ENCODE data around the gene HIGD2B.

The HIGD2B gene

GRCh38 chr15:72698938-72699337 is 13.0 kb upstream of the HIGD2B start:
- no peak for TF ChIP-seq CTCF (conservative IDR thresholded peaks at IDR 0.05; ENCODE audit: low read depth, low read length)
- no peak for DNase-seq (ENCODE audit: low read depth)
- H3K4me3 ChIP-seq (ENCODE audit: low read length) = no peak overlapping the region

- TF ChIP-seq CTCF (conservative IDR thresholded peaks at IDR 0.05; ENCODE audit: low read depth, low read length) = no peak
- no peak overlapping the region for H3K4me3 ChIP-seq (ENCODE audit: low read length)
- DNase-seq (ENCODE audit: low read depth) = no peak
Observed at GRCh38 chr15:72690938-72691337, 5.0 kb upstream of the HIGD2B start.

GRCh38 chr15:72688697-72689096 is 2.7 kb upstream of the HIGD2B start:
- DNase-seq (ENCODE audit: low read depth) = no peak
- no peak for TF ChIP-seq CTCF (conservative IDR thresholded peaks at IDR 0.05; ENCODE audit: low read depth, low read length)
- H3K4me3 ChIP-seq (ENCODE audit: low read length) = no peak overlapping the region

- H3K4me3 ChIP-seq (ENCODE audit: low read length) = peak overlapping the region; percentile 81
- no peak for DNase-seq (ENCODE audit: low read depth)
Observed at GRCh38 chr15:72685301-72685924, 569 bp downstream of the HIGD2B start.

GRCh38 chr15:72682772-72683171 is 3.2 kb downstream of the HIGD2B start:
- no peak for TF ChIP-seq CTCF (conservative IDR thresholded peaks at IDR 0.05; ENCODE audit: low read depth, low read length)
- H3K4me3 ChIP-seq (ENCODE audit: low read length) = no peak overlapping the region
- DNase-seq (ENCODE audit: low read depth) = no peak

More at GRCh38 chr15:72685301-72685924, 569 bp downstream of the HIGD2B start:
- no peak for TF ChIP-seq CTCF (conservative IDR thresholded peaks at IDR 0.05; ENCODE audit: low read depth, low read length)

- TF ChIP-seq CTCF (conservative IDR thresholded peaks at IDR 0.05; ENCODE audit: low read depth, low read length) = no peak
- no peak overlapping the region for H3K4me3 ChIP-seq (ENCODE audit: low read length)
- no peak for DNase-seq (ENCODE audit: low read depth)
Observed at GRCh38 chr15:72680931-72681330, 5.1 kb downstream of the HIGD2B start.

- no peak for TF ChIP-seq CTCF (conservative IDR thresholded peaks at IDR 0.05; ENCODE audit: low read depth, low read length)
- DNase-seq (ENCODE audit: low read depth) = no peak
- H3K4me3 ChIP-seq (ENCODE audit: low read length) = no peak overlapping the region
Observed at GRCh38 chr15:72676838-72677237, 9.1 kb downstream of the HIGD2B start.

Measured in retinal pigment epithelial cell (primary cell).